Measurements from ENCODE around the gene CNTNAP2. TPM values are rescaled to one million over a fixed set of nuclear protein-coding genes. Genes with fewer than 3 reads are reported as not detected.

CNTNAP2 gene
- total and polyA plus RNA-seq, 2 of the 8 experiments (the other 6 are each of a cell fraction or from before 2014, with no cell fraction given), result 27.9 to 71.0 TPM

- TF ChIP-seq HDAC6 (IDR thresholded peaks at IDR 0.05; ENCODE audit: low read depth, low read length), result no peak
These were observed 1535.0 kb downstream of the CNTNAP2 start (continued) for GRCh38 chr7:147651601-147652000.
